Brain microvascular endothelial cell (primary cell): ENCODE data around the gene HOXB9.

ENCODE experiments used
- DNase-seq: peaks from one replicate; pipeline ENCODE4 v3.0.0-alpha.2; 2020
- H3K27ac ChIP-seq: fragments of 250-450 bp; sonication (Bioruptor Pico); 2 replicates; pipeline ENCODE4 v1.5.1; 2020; ENCODE audit warnings: mild to moderate bottlenecking, moderate library complexity
- H3K27me3 ChIP-seq: fragments of 250-450 bp; sonication (Bioruptor Pico); replicated peaks from 2 replicates; pipeline ENCODE4 v1.5.1; 2020; ENCODE audit warnings: mild to moderate bottlenecking
- H3K36me3 ChIP-seq: fragments of 250-450 bp; sonication (Bioruptor Pico); replicated peaks from 2 replicates; pipeline ENCODE4 v1.5.1; 2020; ENCODE audit warnings: mild to moderate bottlenecking
- H3K4me3 ChIP-seq: 2 replicates; pipeline ENCODE4 v1.5.1; 2011; ENCODE audit warnings: low read depth, mild to moderate bottlenecking, control low read depth, low read length, moderate library complexity
- CTCF ChIP-seq: IDR thresholded peaks from 2 replicates; pipeline ENCODE4 v1.5.1; 2011; ENCODE audit warnings: low read depth, mild to moderate bottlenecking, moderate library complexity, low read length, control low read depth, inconsistent platforms; ENCODE audit errors: missing control alignments
- in situ Hi-C: cut with HindIII; loops from 2 replicates; pipeline ENCODE4 v1.10.0; 2017; ENCODE audit warnings: low sequenced_read_pairs, low pct_ligation_motif_present

The HOXB9 gene

GRCh38 chr17:48636177-48637018 is 10.2 kb upstream of the HOXB9 start:
- Histone ChIP-seq H3K27me3 (peaks cover 99% of the 10 kb centered on the region), H3K4me3 (no peak overlapping the region), H3K27ac (no peak overlapping the region), H3K36me3 (no peaks in the 10 kb centered on the region)
- peak; percentile 67 for TF ChIP-seq CTCF
- DNase-seq = no peak
- in situ Hi-C loops = no loop called here

- no peaks in the 10 kb centered on the region for H3K36me3 ChIP-seq
- no peak overlapping the region for H3K27ac ChIP-seq
- DNase-seq = no peak
- H3K27me3 ChIP-seq = peaks cover 99% of the 10 kb centered on the region
- no peak for TF ChIP-seq CTCF
- no peak overlapping the region for H3K4me3 ChIP-seq
- in situ Hi-C loops = no loop called here
Observed at GRCh38 chr17:48634493-48635208, 8.5 kb upstream of the HOXB9 start.

GRCh38 chr17:48633266-48633677 is 7.1 kb upstream of the HOXB9 start:
- Histone ChIP-seq H3K27ac (no peak overlapping the region), H3K27me3 (peaks cover 100% of the 10 kb centered on the region), H3K36me3 (no peaks in the 10 kb centered on the region), H3K4me3 (no peak overlapping the region)
- TF ChIP-seq CTCF = no peak
- in situ Hi-C loops = no loop called here
- no peak for DNase-seq

- Histone ChIP-seq H3K27me3 (peaks cover 100% of the 10 kb centered on the region), H3K27ac (no peak overlapping the region), H3K36me3 (no peaks in the 10 kb centered on the region), H3K4me3 (no peak overlapping the region)
- in situ Hi-C loops = no loop called here
- no peak for DNase-seq
- TF ChIP-seq CTCF = no peak
Observed at GRCh38 chr17:48632579-48633265, 6.6 kb upstream of the HOXB9 start.

- Histone ChIP-seq H3K27me3 (peaks cover 100% of the 10 kb centered on the region), H3K4me3 (no peak overlapping the region), H3K36me3 (no peaks in the 10 kb centered on the region), H3K27ac (no peak overlapping the region)
- TF ChIP-seq CTCF = no peak
- no peak for DNase-seq
- in situ Hi-C loops = no loop called here
Observed at GRCh38 chr17:48631693-48632578, 5.8 kb upstream of the HOXB9 start.
